Ureter (tissue), 1 donor: ENCODE data around the gene FAM120C. TPM values are rescaled to one million over a fixed set of nuclear protein-coding genes. Genes with fewer than 3 reads are reported as not detected.

Experiments
- DNase-seq: peaks from one replicate; pipeline ENCODE4 v3.0.0-alpha.2; 2020; ENCODE audit warnings: low spot score
- total RNA-seq: library from RNA; stranded (reverse); gene quantifications from one replicate; pipeline ENCODE4 v1.2.4, GENCODE V29; 2023
- donor health status: DM: yes; HTN: yes; CAD: no.

Gene FAM120C
- total RNA-seq, 1 donor from 2014 or later = 17.2 TPM

GRCh38 chrX:54030329-54030728 lies 152.7 kb downstream of the FAM120C start:
- DNase-seq = no peak

GRCh38 chrX:54029529-54030143 lies 153.4 kb downstream of the FAM120C start:
- peak; percentile 73 for DNase-seq

GRCh38 chrX:54024350-54024749 lies 158.7 kb downstream of the FAM120C start:
- no peak for DNase-seq

Other genes with a start within 250 kb of the FAM120C start
- gene PHF8, start 138.8 kb downstream of the FAM120C start, total RNA-seq = 52.4 TPM
- gene WNK3, start 174.8 kb upstream of the FAM120C start, total RNA-seq = 10.0 TPM